Measurements from ENCODE around the gene DBX2.

Gene DBX2

GRCh38 chr12:45039757-45040156 is 11.1 kb downstream of the DBX2 start:
- TF ChIP-seq, protein P1, sequence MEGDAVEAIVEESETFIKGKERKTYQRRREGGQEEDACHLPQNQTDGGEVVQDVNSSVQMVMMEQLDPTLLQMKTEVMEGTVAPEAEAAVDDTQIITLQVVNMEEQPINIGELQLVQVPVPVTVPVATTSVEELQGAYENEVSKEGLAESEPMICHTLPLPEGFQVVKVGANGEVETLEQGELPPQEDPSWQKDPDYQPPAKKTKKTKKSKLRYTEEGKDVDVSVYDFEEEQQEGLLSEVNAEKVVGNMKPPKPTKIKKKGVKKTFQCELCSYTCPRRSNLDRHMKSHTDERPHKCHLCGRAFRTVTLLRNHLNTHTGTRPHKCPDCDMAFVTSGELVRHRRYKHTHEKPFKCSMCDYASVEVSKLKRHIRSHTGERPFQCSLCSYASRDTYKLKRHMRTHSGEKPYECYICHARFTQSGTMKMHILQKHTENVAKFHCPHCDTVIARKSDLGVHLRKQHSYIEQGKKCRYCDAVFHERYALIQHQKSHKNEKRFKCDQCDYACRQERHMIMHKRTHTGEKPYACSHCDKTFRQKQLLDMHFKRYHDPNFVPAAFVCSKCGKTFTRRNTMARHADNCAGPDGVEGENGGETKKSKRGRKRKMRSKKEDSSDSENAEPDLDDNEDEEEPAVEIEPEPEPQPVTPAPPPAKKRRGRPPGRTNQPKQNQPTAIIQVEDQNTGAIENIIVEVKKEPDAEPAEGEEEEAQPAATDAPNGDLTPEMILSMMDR (IDR thresholded peaks at IDR 0.05), result no peak

DNA sequence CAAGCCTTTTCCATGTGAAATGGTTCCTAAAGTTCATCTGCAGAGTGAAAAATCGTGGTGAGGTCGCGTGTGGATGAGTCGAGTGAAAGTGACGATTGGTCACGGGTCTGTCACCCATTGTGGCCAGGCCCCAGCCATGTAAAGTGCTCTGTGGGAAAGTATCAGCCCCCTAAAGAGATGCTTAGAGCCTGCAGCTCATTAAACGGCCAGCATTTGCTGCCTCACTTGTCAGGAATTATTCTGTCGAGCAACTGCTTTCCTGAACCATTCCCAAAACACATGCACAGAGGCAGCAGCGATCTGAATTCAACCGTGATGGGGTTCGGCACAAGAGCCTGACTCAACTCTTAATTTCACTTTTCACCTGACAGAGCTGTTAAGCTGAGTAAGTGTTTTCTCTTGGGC is 16.0 kb downstream of the DBX2 start:
- TF ChIP-seq, protein P1 (IDR thresholded peaks at IDR 0.05), result no peak

- TF ChIP-seq, protein P1 (IDR thresholded peaks at IDR 0.05), result no peak
These were observed 33.0 kb downstream of the DBX2 start for GRCh38 chr12:45017916-45018315.

- TF ChIP-seq, protein P1 (IDR thresholded peaks at IDR 0.05), result no peak
These were observed 36.5 kb downstream of the DBX2 start for GRCh38 chr12:45014396-45014795.

DNA sequence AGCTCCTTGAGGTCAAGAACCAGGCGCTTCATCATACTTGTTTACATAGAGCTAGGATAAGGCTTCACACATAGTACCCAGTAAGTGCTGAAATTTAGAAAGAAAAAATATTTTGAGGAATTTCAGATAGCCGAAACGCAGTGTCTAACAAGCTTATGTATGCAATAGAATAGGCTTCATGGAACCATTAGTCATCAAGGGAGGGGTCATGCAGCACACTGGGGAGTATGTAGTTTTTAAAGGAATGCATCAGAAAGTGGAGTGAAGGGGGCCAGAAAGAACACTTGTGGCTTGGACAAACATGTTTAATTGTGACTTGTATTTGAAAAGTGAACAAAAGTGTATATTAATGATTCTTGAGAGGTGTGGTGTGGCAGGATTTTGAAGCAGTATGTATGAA is 38.1 kb downstream of the DBX2 start:
- TF ChIP-seq, protein P1 (IDR thresholded peaks at IDR 0.05), result no peak

DNA sequence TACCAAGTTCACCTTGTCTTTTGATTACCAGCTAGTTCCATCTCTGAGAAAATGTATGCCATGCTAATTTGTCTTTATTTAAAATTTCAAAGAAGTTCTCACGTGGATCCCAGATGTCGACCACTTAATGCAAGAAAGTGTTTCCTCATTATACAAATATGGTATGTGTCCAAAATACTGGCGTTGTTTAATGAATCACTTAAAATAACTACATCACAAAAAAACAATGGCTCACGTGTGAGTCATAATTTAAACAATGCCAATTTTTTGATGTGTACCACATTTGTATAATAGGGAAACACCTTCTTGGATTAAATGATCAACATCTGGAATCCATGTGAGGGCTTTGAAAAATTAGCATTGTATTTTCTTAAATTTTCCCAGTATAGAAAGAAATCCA is 40.8 kb downstream of the DBX2 start:
- TF ChIP-seq, protein P1 (IDR thresholded peaks at IDR 0.05), result no peak

GRCh38 chr12:45008211-45008610 is 42.7 kb downstream of the DBX2 start:
- TF ChIP-seq, protein P1 (IDR thresholded peaks at IDR 0.05), result no peak

- TF ChIP-seq, protein P1 (IDR thresholded peaks at IDR 0.05), result no peak
These were observed 51.5 kb downstream of the DBX2 start for GRCh38 chr12:44999355-44999754.

Measured in LNCAP (cell line).